Testis (tissue), 5 donors: ENCODE measurements around the gene NRXN3. TPM values are rescaled to one million over a fixed set of nuclear protein-coding genes. Genes with fewer than 3 reads are reported as not detected.
A peak's percentile ranks its signal among the peaks of the same experiment; 100 is the strongest.

Source experiments
- DNase-seq: peaks from one replicate; pipeline ENCODE4 v3.0.0-alpha.2; 2019
- H3K27ac ChIP-seq, 2 donors: fragments of 200-600 bp; sonication (generic); one replicate each; pipeline ENCODE4 v1.5.1; 2019
- H3K27me3 ChIP-seq: fragments of 200-600 bp; sonication (generic); one replicate; pipeline ENCODE4 v1.5.1; 2019
- H3K36me3 ChIP-seq: fragments of 200-600 bp; sonication (generic); one replicate; pipeline ENCODE4 v1.5.1; 2017; ENCODE audit warnings: low read depth; ENCODE audit errors: missing control alignments
- H3K4me1 ChIP-seq: fragments of 200-600 bp; sonication (generic); one replicate; pipeline ENCODE4 v1.5.1; 2019
- H3K4me3 ChIP-seq, 2 donors: fragments of 200-600 bp; sonication (generic); one replicate each; pipeline ENCODE4 v1.5.1; 2017 to 2019
- H3K9me3 ChIP-seq: fragments of 200-600 bp; sonication (generic); one replicate; pipeline ENCODE4 v1.5.1; 2017
- POLR2A ChIP-seq: fragments of 450-650 bp; IDR thresholded peaks from one replicate; pipeline ENCODE4 v1.6.1; 2017; ENCODE audit warnings: antibody characterized with exemption, mild to moderate bottlenecking, moderate library complexity
- WGBS, 2 donors: methylation state at CpG; one replicate each; pipeline ENCODE4 v1.1.5; 2018; 5-methylcytosine and 5-hydroxymethylcytosine counted together
- intact Hi-C: fragments of 100-400 bp; cut with DNase I; formaldehyde crosslinking; loops from one replicate; pipeline ENCODE4 v1.15.1; 2023; ENCODE audit warnings: low total_unique reads
- long read RNA-seq, 2 donors: transcript quantifications; one replicate each; lab custom pipeline, GENCODE V29; 2026
- polyA plus RNA-seq: library from polyadenylated mRNA; stranded (reverse); fragments of 350-450 nt; fragmentation: Illumina TruSeq; extraction: RNeasy Lipid Tissue Mini Kit (QIAGEN cat#74804); gene quantifications from one replicate; pipeline ENCODE4 v1.2.3, GENCODE V29; 2014; ENCODE audit warnings: low read depth, low replicate concordance; ENCODE audit not compliant: insufficient read depth
- total RNA-seq, 2 donors: library from RNA; depleted of rRNA; stranded (reverse); fragments of >200 nt; gene quantifications; one replicate each; pipeline ENCODE4 v1.2.3, GENCODE V29; 2016
- TF ChIP-seq, protein P1 (sequence below), 3 experiments: fragments of 450-650 bp in 2 of 3; fragments of 200-600 bp in 1 of 3; sonication (generic) in 1 of 3; IDR thresholded peaks; one replicate each; pipeline ENCODE4 v1.5.1; 2016 to 2019; ENCODE audit warnings: antibody characterized with exemption in 3 of 3, mild to moderate bottlenecking in 2 of 3, moderate library complexity in 1 of 3

NRXN3 gene
- 1 to 10 TPM; 3.5 to 8.0 TPM for total RNA-seq
- 3.9 TPM for polyA plus RNA-seq
- long read RNA-seq, donor 1, result 0 reads
- long read RNA-seq, donor 2, result 0 reads

DNA sequence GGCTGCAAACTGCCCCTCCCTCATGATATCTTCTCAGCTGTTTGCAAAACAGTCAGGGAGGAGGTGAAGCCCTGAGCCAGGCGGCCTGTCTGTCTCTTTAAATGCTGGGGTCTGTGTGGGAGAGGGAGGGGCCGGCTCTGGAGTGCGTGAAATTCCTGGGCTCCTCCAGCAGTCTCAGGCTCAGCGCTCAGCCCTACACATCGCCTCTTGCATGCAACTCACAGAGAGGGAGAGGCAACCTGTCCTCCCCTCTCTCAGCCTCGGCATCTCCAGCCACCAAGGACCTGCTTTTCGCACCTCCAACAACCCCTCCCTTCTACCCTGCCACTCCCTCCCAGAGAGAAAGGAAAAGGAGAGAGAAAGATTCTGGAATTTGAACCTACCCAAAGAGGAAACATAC, at the start of gene NRXN3:
TSS of gene NRXN3 (plus strand) at position 171 of the 400 bp plus-strand sequence. CDS start 72,721 bp downstream, outside the sequence.
- TF ChIP-seq, protein P1, sequence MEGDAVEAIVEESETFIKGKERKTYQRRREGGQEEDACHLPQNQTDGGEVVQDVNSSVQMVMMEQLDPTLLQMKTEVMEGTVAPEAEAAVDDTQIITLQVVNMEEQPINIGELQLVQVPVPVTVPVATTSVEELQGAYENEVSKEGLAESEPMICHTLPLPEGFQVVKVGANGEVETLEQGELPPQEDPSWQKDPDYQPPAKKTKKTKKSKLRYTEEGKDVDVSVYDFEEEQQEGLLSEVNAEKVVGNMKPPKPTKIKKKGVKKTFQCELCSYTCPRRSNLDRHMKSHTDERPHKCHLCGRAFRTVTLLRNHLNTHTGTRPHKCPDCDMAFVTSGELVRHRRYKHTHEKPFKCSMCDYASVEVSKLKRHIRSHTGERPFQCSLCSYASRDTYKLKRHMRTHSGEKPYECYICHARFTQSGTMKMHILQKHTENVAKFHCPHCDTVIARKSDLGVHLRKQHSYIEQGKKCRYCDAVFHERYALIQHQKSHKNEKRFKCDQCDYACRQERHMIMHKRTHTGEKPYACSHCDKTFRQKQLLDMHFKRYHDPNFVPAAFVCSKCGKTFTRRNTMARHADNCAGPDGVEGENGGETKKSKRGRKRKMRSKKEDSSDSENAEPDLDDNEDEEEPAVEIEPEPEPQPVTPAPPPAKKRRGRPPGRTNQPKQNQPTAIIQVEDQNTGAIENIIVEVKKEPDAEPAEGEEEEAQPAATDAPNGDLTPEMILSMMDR (IDR thresholded peaks at IDR 0.05), result no peak
- TF ChIP-seq POLR2A, result no peak
- Histone ChIP-seq H3K36me3 (no peaks in the 10 kb centered on the region), H3K27ac (no peak within 1 kb of the TSS), H3K27me3 (no peaks in the 10 kb centered on the region), H3K4me1 (no peaks in the 10 kb centered on the region), H3K4me3 (peak within 1 kb of the TSS in 1 of 2 donors; percentile 44), H3K9me3 (no peaks in the 10 kb centered on the region)
- 0% methylated on average over 5 to 7 of the region's 7 CpGs for WGBS, 2 donors
- intact Hi-C loops, result no loop called here
- peak; percentile 69 for DNase-seq

DNA sequence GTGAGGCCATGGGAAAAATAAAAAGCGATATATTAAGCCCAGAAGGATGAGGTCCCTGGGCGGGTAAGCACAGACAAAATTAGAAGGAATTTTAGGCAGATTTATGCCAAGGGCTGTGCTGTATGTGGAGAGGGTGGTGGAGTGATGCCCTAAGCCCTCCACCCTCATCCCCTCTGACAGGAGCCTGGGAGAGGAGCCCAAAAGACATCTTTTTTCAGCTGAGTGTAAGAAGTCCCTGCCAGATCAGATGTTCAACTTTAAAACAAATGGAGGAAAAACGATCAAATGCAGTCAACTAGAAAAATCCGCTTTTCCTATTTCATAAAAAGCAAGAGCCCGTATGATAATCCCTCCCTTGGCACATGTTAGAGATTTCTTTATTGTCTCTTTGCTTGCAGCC, 47.7 kb upstream of the NRXN3 start:
- H3K27me3 ChIP-seq, result no peaks in the 10 kb centered on the region
- H3K4me1 ChIP-seq, result no peaks in the 10 kb centered on the region
- H3K27ac ChIP-seq, result no peak overlapping the region
- H3K4me3 ChIP-seq, result no peak overlapping the region
- no peaks in the 10 kb centered on the region for H3K36me3 ChIP-seq
- 52 to 59% methylated on average over 5 of the region's 5 CpGs for WGBS, 2 donors
- intact Hi-C loops, result no loop called here
- H3K9me3 ChIP-seq, result no peaks in the 10 kb centered on the region
- TF ChIP-seq, protein P1 (IDR thresholded peaks at IDR 0.05), result no peak
- no peak for TF ChIP-seq POLR2A
- DNase-seq, result no peak

DNA sequence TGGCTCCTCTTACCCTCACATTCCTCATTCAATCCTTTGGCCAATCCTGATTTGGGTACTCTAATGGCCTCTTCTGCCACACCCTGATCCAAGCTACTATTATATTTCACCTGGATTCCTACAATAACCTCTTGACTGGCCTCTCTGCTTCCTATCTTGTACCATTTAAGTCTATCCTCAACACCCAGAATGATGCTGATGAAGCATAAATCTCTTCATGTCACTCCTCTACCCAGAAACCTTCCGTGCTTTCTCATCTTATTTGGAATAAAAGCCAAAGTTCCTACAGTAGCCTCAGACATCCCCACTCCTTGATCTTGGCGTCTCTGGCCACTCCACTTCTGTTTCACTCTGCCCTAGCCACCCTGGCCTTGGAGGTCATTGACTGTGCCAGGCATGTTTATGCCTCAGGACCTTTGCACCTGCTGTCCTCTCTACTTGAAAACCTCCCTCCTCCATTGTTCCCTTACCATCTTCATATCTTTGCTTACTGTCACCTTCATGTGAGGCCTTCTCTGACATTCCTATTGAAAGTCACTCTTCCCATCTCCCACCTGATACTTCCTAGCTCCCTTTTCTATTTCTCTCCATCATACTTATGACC, 46.4 kb upstream of the NRXN3 start:
- no peak overlapping the region for H3K27ac ChIP-seq
- no peak for DNase-seq
- no peak overlapping the region for H3K4me3 ChIP-seq
- intact Hi-C loops, result no loop called here
- no peaks in the 10 kb centered on the region for H3K9me3 ChIP-seq
- no peaks in the 10 kb centered on the region for H3K27me3 ChIP-seq
- TF ChIP-seq POLR2A, result no peak
- TF ChIP-seq, protein P1 (IDR thresholded peaks at IDR 0.05), result no peak
- 86 to 90% methylated on average over 2 of the region's 2 CpGs for WGBS, 2 donors
- no peaks in the 10 kb centered on the region for H3K36me3 ChIP-seq
- H3K4me1 ChIP-seq, result no peaks in the 10 kb centered on the region

DNA sequence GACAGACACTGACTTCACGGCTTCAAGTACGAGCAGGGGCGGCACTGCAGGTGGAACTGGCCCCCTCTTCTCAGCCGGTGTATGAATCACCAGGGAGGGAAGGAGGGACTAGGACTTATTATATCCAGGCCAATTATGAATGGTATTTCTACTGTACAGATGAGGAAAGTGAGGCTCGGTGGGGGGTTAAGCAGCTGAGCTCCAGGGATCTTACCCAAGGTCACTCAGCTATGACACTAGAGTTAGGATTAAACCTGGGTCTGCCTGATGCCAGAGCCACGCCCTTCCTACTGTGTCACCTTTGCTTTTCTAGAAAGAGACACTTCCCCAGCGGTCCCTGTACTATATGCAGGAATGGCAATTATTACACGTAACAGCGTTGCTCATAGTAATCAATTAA, 42.2 kb upstream of the NRXN3 start:
- 88 to 94% methylated on average over 9 of the region's 9 CpGs for WGBS, 2 donors
- Histone ChIP-seq H3K27me3 (no peaks in the 10 kb centered on the region), H3K9me3 (no peaks in the 10 kb centered on the region), H3K27ac (no peak overlapping the region), H3K4me1 (peaks cover 13% of the 10 kb centered on the region), H3K36me3 (no peaks in the 10 kb centered on the region), H3K4me3 (no peak overlapping the region)
- TF ChIP-seq, protein P1 (IDR thresholded peaks at IDR 0.05), result no peak
- TF ChIP-seq POLR2A, result no peak
- no peak for DNase-seq
- intact Hi-C loops, result no loop called here

DNA sequence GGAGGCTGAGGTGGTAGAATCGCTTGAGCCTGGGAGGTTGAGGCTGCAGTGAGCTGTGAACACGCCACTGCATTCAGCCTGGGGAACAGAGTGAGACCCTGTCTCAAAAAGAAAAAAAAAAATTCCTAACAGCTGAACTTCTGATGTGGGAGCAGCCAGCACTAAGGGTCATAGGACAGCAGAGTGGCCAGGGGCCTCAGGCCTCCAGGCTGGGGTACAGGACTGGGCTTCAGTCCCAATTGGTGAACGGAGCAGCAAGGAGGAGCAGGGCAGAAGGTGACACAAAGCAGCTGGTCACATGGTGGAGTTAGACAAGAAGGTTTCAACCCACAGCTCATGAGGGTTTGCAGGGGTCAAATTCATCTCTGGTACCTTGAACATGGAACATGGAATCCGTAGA, 40.8 kb upstream of the NRXN3 start:
- TF ChIP-seq POLR2A, result no peak
- TF ChIP-seq, protein P1 (IDR thresholded peaks at IDR 0.05), result no peak

More for the DNA sequence above, 40.8 kb upstream of the NRXN3 start:
- 89 to 93% methylated on average over 4 of the region's 4 CpGs for WGBS, 2 donors
- Histone ChIP-seq H3K4me3 (no peak overlapping the region), H3K27ac (no peak overlapping the region), H3K36me3 (no peaks in the 10 kb centered on the region), H3K27me3 (no peaks in the 10 kb centered on the region), H3K4me1 (peaks cover 13% of the 10 kb centered on the region), H3K9me3 (no peaks in the 10 kb centered on the region)
- no peak for DNase-seq
- intact Hi-C loops, result no loop called here
